RWPE2 (cell line): ENCODE data around the gene RPS24.
"Not testable (repeated sequence)": the region's sequence is repeated elsewhere in the genome, so short reads cannot be mapped to it uniquely, and the experiment has no call there.

Experiments
- ATAC-seq: fragments of 200-7000 bp; cut with Tn5 transposase; 3 replicates; pipeline ENCODE4 v1.9.1; 2021; ENCODE audit warnings: low read depth
- DNase-seq: peaks from one replicate; pipeline ENCODE4 v3.0.0-alpha.2; 2020; ENCODE audit warnings: low spot score
- H3K27ac ChIP-seq: fragments of 450-650 bp; 2 replicates; pipeline ENCODE4 v1.5.1; 2017; ENCODE audit warnings: mild to moderate bottlenecking; ENCODE audit not compliant: poor library complexity, severe bottlenecking
- H3K27me3 ChIP-seq: fragments of 250-450 bp; sonication (Bioruptor Pico); 2 replicates; pipeline ENCODE4 v1.5.1; 2021; ENCODE audit warnings: mild to moderate bottlenecking, moderate library complexity; ENCODE audit not compliant: insufficient read depth, poor library complexity, severe bottlenecking
- H3K36me3 ChIP-seq: fragments of 250-450 bp; sonication (Bioruptor Pico); 2 replicates; pipeline ENCODE4 v1.5.1; 2020; ENCODE audit warnings: low read depth, mild to moderate bottlenecking, moderate library complexity
- H3K4me1 ChIP-seq: fragments of 250-450 bp; sonication (Bioruptor Pico); 2 replicates; pipeline ENCODE4 v1.5.1; 2021; ENCODE audit warnings: mild to moderate bottlenecking, moderate library complexity; ENCODE audit not compliant: insufficient read depth, poor library complexity, severe bottlenecking
- H3K4me3 ChIP-seq: fragments of 250-450 bp; sonication (Bioruptor Pico); 2 replicates; pipeline ENCODE4 v1.5.1; 2021; ENCODE audit warnings: mild to moderate bottlenecking, moderate library complexity; ENCODE audit not compliant: severe bottlenecking
- H3K9me3 ChIP-seq: fragments of 250-450 bp; sonication (Bioruptor Pico); 2 replicates; pipeline ENCODE4 v1.5.1; 2021; ENCODE audit warnings: mild to moderate bottlenecking, moderate library complexity; ENCODE audit not compliant: severe bottlenecking
- TF ChIP-seq, protein P1 (sequence below): fragments of 450-650 bp; IDR thresholded peaks from one replicate; pipeline ENCODE4 v1.5.1; 2017; ENCODE audit warnings: mild to moderate bottlenecking, moderate library complexity; ENCODE audit not compliant: poor library complexity, severe bottlenecking

The RPS24 gene

DNA sequence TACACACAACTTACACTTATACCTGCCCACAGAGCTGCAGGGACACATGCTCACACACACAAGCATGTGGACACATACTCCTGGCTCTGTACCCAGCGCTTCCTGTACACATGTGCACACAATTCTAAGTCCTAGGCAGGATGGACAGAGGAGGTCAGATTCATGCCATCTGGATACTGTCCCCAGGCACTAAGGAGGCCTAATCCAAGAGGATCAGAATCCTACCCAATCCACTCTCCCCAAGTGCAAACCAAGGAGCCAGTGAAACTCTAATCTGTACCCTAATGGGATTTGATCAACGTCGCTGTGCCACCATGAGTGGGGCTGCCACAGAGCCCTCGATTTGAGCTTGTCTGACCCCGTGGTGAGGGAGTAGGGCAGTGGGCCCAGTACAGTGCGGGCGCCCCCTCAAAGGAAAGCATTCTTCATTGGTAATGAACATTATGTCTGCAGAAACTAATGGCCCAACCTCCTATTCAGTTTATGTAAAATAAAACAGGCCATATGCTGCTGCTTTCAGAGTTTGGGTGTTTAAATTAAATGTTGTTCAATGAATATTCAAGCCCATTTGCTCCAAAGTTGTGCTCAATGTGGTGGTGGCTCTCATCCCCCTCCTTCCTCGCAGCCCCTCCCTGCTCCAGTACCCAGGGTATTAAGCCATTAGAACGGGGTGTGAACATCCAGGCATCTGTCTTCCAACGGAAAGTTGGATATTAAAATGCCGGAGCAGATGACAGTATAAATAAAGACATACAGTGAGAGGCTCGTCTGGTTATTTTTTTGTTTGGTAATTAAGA lies 26.4 kb downstream of the RPS24 start:
- Histone ChIP-seq H3K27ac (no peak overlapping the region), H3K4me3 (no peak overlapping the region), H3K27me3 (no peaks in the 10 kb centered on the region), H3K9me3 (no peaks in the 10 kb centered on the region), H3K36me3 (no peaks in the 10 kb centered on the region), H3K4me1 (no peaks in the 10 kb centered on the region)
- ATAC-seq (no peak), DNase-seq (no peak)
- TF ChIP-seq, protein P1, sequence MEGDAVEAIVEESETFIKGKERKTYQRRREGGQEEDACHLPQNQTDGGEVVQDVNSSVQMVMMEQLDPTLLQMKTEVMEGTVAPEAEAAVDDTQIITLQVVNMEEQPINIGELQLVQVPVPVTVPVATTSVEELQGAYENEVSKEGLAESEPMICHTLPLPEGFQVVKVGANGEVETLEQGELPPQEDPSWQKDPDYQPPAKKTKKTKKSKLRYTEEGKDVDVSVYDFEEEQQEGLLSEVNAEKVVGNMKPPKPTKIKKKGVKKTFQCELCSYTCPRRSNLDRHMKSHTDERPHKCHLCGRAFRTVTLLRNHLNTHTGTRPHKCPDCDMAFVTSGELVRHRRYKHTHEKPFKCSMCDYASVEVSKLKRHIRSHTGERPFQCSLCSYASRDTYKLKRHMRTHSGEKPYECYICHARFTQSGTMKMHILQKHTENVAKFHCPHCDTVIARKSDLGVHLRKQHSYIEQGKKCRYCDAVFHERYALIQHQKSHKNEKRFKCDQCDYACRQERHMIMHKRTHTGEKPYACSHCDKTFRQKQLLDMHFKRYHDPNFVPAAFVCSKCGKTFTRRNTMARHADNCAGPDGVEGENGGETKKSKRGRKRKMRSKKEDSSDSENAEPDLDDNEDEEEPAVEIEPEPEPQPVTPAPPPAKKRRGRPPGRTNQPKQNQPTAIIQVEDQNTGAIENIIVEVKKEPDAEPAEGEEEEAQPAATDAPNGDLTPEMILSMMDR = no peak

DNA sequence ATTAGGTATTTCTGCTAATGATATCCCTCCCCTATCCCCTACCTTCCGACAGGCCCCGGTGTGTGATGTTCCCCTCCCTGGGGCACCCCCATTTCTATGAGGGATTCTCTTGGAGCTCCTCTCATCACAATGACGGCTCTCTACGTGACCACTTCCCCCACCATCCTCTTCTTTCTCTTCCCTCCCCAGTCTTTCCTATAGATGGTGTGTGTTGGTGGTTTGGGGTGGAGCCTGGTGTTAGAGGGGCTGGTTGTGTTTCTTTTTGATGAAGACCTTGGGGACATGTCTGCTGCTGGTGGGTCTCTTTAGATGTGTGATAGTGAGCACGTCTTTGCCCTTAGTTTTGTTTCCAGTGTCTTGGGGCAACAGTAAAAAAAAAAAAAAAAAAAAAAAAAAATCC lies 28.6 kb downstream of the RPS24 start:
- TF ChIP-seq, protein P1 = no peak
- no peaks in the 10 kb centered on the region for H3K4me1 ChIP-seq
- no peak overlapping the region for H3K4me3 ChIP-seq
- no peaks in the 10 kb centered on the region for H3K36me3 ChIP-seq
- DNase-seq (no peak), ATAC-seq (no peak)
- no peaks in the 10 kb centered on the region for H3K27me3 ChIP-seq
- no peaks in the 10 kb centered on the region for H3K9me3 ChIP-seq
- H3K27ac ChIP-seq = no peak overlapping the region

DNA sequence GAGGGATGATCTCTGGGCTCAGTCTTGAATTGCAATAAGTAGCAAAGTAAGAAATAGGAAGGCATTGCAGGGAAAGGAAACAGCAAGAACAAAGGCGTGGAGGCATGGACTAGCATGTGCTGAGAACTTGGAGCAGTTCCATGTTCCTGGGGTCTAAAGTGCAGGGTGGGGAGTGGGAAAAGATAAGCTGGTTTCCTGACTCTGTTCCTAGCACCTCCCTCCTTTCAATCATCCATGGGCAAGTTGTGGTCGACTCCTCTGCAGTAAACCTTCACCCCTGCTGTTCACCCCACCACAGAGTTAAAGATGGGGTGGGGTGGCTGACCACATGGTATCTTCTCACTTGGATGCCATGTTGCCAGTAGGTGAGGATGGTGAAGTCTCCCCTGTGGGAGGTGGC lies 29.6 kb downstream of the RPS24 start:
- H3K4me3 ChIP-seq = no peak overlapping the region
- TF ChIP-seq, protein P1 = no peak
- no peaks in the 10 kb centered on the region for H3K36me3 ChIP-seq
- ATAC-seq (no peak), DNase-seq (no peak)
- H3K27me3 ChIP-seq = no peaks in the 10 kb centered on the region
- no peak overlapping the region for H3K27ac ChIP-seq
- H3K4me1 ChIP-seq = no peaks in the 10 kb centered on the region
- H3K9me3 ChIP-seq = no peaks in the 10 kb centered on the region

DNA sequence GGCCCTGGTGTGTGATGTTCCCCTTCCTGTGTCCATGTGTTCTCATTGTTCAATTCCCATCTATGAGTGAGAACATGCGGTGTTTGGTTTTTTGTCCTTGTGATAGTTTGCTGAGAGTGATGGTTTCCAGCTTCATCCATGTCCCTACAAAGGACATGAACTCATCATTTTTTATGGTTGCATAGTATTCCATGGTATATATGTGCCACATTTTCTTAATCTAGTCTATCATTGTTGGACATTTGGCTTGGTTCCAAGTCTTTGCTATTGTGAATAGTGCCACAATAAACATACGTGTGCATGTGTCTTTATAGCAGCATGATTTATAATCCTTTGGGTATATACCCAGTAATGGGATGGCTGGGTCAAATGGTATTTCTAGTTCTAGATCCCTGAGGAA lies 31.3 kb downstream of the RPS24 start:
- H3K9me3 ChIP-seq, H3K4me1 ChIP-seq, H3K27me3 ChIP-seq, H3K27ac ChIP-seq, DNase-seq, H3K4me3 ChIP-seq, ATAC-seq, H3K36me3 ChIP-seq: not testable (repeated sequence)

DNA sequence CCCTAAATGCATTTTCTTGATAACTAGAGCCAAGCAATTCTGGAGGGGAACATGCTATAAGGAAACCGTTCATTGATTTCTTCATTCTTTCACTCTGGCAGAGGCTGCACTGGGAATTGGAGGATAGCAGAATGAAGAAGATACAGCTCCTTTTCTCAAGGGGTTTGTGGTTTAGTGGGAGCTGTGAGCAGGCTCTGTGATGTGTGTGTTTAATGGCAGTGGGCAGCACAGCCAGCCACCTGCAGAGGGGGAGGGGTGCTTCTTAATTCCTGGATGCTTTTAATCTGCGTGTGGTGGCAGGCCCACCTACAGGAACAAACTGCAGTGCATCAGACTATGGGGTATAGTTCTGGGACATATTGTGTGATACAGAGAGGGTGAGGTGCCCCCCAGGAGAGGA lies 31.9 kb downstream of the RPS24 start:
- no peaks in the 10 kb centered on the region for H3K4me1 ChIP-seq
- no peaks in the 10 kb centered on the region for H3K9me3 ChIP-seq
- no peak overlapping the region for H3K4me3 ChIP-seq
- TF ChIP-seq, protein P1 = no peak
- H3K27me3 ChIP-seq = no peaks in the 10 kb centered on the region
- H3K27ac ChIP-seq = no peak overlapping the region
- H3K36me3 ChIP-seq = no peaks in the 10 kb centered on the region
- DNase-seq (no peak), ATAC-seq (no peak)
